Fibroblast of skin of back (primary cell): ENCODE data around the gene ZNF688.

ENCODE experiments used
- DNase-seq: peaks from one replicate; pipeline ENCODE4 v3.0.0-alpha.2; 2013

Gene ZNF688

GRCh38 chr16:30585400-30586191 is 14.1 kb upstream of the ZNF688 start, which contains the start of gene ZNF785:
Gene ZNF785 (minus strand): TSS chr16:30585697. CDS start chr16:30585611, 86 bp downstream.
- peak; percentile 100 for DNase-seq

- DNase-seq, result peak; percentile 14
Measured at GRCh38 chr16:30585022-30585399, 13.5 kb upstream of the ZNF688 start.

- no peak for DNase-seq
Measured at GRCh38 chr16:30582611-30583340, 11.3 kb upstream of the ZNF688 start.

GRCh38 chr16:30581457-30581856 is 9.9 kb upstream of the ZNF688 start:
- DNase-seq, result no peak

- DNase-seq, result no peak
Measured at GRCh38 chr16:30574678-30575077, 3.2 kb upstream of the ZNF688 start.

GRCh38 chr16:30570636-30571444 is 674 bp downstream of the ZNF688 start:
- peak; percentile 46 for DNase-seq

- DNase-seq, result no peak
Measured at GRCh38 chr16:30569746-30570635, 1.5 kb downstream of the ZNF688 start.

- no peak for DNase-seq
Measured at GRCh38 chr16:30569281-30569680, 2.2 kb downstream of the ZNF688 start.

- DNase-seq, result no peak
Measured at GRCh38 chr16:30567991-30568638, 3.4 kb downstream of the ZNF688 start.

GRCh38 chr16:30567160-30567990 is 4.1 kb downstream of the ZNF688 start:
- DNase-seq, result no peak

- DNase-seq, result no peak
Measured at GRCh38 chr16:30566531-30566930, 5.0 kb downstream of the ZNF688 start.

- no peak for DNase-seq
Measured at GRCh38 chr16:30565984-30566383, 5.5 kb downstream of the ZNF688 start.

- no peak for DNase-seq
Measured at GRCh38 chr16:30565526-30565925, 6.0 kb downstream of the ZNF688 start.

GRCh38 chr16:30562021-30562420 is 9.5 kb downstream of the ZNF688 start:
- no peak for DNase-seq

- no peak for DNase-seq
Measured at GRCh38 chr16:30561089-30561816, 10.3 kb downstream of the ZNF688 start.

GRCh38 chr16:30559690-30560089 is 11.8 kb downstream of the ZNF688 start:
- no peak for DNase-seq

GRCh38 chr16:30558789-30559377 is 12.6 kb downstream of the ZNF688 start:
- DNase-seq, result no peak

GRCh38 chr16:30557957-30558788 is 13.3 kb downstream of the ZNF688 start, which contains the start of gene ZNF764:
Gene ZNF764 (minus strand): TSS chr16:30558374. CDS start chr16:30558182, 192 bp downstream.
- DNase-seq, result peak; percentile 99

GRCh38 chr16:30557707-30557956 is 13.9 kb downstream of the ZNF688 start:
- no peak for DNase-seq
